Natural killer cell (primary cell): ENCODE results near the gene NRXN3. TPM values are rescaled to one million over a fixed set of nuclear protein-coding genes. Genes with fewer than 3 reads are reported as not detected.

Experiments used
- ATAC-seq, 3 donors: fragments of 150-1000 bp in 2 of 3; fragments of 200-7000 bp in 1 of 3; cut with Tn5 transposase; 1 replicate in 1 of 3; 2 replicates in 2 of 3; pipeline ENCODE4 v1.10.0; 2021; ENCODE audit warnings: mild to moderate bottlenecking in 2 of 3, moderate library complexity in 2 of 3
- DNase-seq, 2 donors: peaks; one replicate each; pipeline versions ENCODE4 v3.0.0 to v3.0.0-alpha.2; 2013 to 2021; ENCODE audit warnings: mixed read lengths in 1 of 2
- H3K27ac ChIP-seq: one replicate; pipeline ENCODE4 v1.5.1; 2013; ENCODE audit warnings: mild to moderate bottlenecking, low read length
- H3K27me3 ChIP-seq: one replicate; pipeline ENCODE4 v1.6.1; 2013; ENCODE audit warnings: low read length; ENCODE audit not compliant: control insufficient read depth, insufficient read depth
- H3K36me3 ChIP-seq: one replicate; pipeline ENCODE4 v1.6.1; 2013; ENCODE audit warnings: low read length; ENCODE audit not compliant: control insufficient read depth, insufficient read depth
- H3K4me1 ChIP-seq: one replicate; pipeline ENCODE4 v1.6.1; 2013; ENCODE audit warnings: low read length; ENCODE audit not compliant: control insufficient read depth, insufficient read depth
- H3K4me3 ChIP-seq: one replicate; pipeline ENCODE4 v1.5.1; 2013; ENCODE audit warnings: low read length
- H3K9me3 ChIP-seq: one replicate; pipeline ENCODE4 v1.6.1; 2013; ENCODE audit warnings: low read length; ENCODE audit not compliant: control insufficient read depth, insufficient read depth
- H3K27ac Mint-ChIP-seq, 2 donors: one replicate each; pipeline ENCODE4 v1.8.0; 2022; ENCODE audit warnings: mild to moderate bottlenecking in 2 of 2, mixed read lengths in 2 of 2, moderate library complexity in 1 of 2
- H3K27me3 Mint-ChIP-seq, 2 donors: one replicate each; pipeline ENCODE4 v1.8.0; 2022; ENCODE audit warnings: low read depth in 2 of 2, mixed read lengths in 2 of 2
- H3K36me3 Mint-ChIP-seq: one replicate; pipeline ENCODE4 v1.8.0; 2022; ENCODE audit warnings: mixed read lengths
- H3K4me1 Mint-ChIP-seq, 2 donors: one replicate each; pipeline ENCODE4 v1.8.0; 2022; ENCODE audit warnings: mixed read lengths in 2 of 2
- H3K4me3 Mint-ChIP-seq: one replicate; pipeline ENCODE4 v1.8.0; 2022; ENCODE audit warnings: mild to moderate bottlenecking, moderate library complexity, mixed read lengths
- H3K9me3 Mint-ChIP-seq, 2 donors: one replicate each; pipeline ENCODE4 v1.8.0; 2022; ENCODE audit warnings: mixed read lengths in 2 of 2
- WGBS: methylation state at CpG from one replicate; pipeline ENCODE4 v1.1.7; 2013; ENCODE audit warnings: missing lambda C conversion rate; ENCODE audit not compliant: insufficient coverage; 5-methylcytosine and 5-hydroxymethylcytosine counted together
- intact Hi-C: fragments of 100-400 bp; cut with micrococcal nuclease; formaldehyde crosslinking; loops from one replicate; pipeline ENCODE4 v1.14.2; 2022
- total RNA-seq, 4 donors: library from RNA; stranded (reverse); fragments of 120-200 nt in 1 of 4; gene quantifications; one replicate each; pipeline versions ENCODE4 v1.2.3 to v1.2.4, GENCODE V29; 2013 to 2022
- TF ChIP-seq, protein P1 (sequence below): fragments of 200-600 bp; IDR thresholded peaks from one replicate; pipeline ENCODE4 v1.8.0; 2022; ENCODE audit warnings: antibody characterized with exemption

NRXN3 gene
- total RNA-seq, 3 donors from 2014 or later (not counting 1 experiment from before 2014, with no cell fraction given): not detected

DNA sequence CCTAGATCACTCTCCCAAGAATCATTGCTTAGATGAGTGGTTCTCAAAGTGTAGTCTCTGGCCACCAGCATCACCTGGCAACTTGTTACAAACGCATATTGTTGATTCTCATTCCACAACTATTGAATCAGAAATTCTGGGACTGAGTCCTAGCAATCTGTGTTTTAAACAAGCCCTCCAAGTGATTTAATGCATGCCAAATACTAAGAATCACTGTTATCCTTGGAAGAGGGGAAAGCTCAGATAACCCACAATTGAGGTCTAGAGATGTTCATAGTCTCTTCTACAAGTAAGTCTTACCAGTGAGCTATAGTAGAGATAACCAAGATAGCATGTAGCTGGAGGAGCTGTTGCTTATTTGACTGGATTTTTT, 1374.5 kb downstream of the NRXN3 start:
- TF ChIP-seq, protein P1, sequence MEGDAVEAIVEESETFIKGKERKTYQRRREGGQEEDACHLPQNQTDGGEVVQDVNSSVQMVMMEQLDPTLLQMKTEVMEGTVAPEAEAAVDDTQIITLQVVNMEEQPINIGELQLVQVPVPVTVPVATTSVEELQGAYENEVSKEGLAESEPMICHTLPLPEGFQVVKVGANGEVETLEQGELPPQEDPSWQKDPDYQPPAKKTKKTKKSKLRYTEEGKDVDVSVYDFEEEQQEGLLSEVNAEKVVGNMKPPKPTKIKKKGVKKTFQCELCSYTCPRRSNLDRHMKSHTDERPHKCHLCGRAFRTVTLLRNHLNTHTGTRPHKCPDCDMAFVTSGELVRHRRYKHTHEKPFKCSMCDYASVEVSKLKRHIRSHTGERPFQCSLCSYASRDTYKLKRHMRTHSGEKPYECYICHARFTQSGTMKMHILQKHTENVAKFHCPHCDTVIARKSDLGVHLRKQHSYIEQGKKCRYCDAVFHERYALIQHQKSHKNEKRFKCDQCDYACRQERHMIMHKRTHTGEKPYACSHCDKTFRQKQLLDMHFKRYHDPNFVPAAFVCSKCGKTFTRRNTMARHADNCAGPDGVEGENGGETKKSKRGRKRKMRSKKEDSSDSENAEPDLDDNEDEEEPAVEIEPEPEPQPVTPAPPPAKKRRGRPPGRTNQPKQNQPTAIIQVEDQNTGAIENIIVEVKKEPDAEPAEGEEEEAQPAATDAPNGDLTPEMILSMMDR: no peak
- H3K4me3 ChIP-seq: no peak overlapping the region
- ATAC-seq: no peak
- intact Hi-C loops: no loop called here
- H3K36me3 ChIP-seq: no peaks in the 10 kb centered on the region
- Mint-ChIP-seq H3K9me3 (peaks cover 13 to 16% of the 10 kb centered on the region in 2 donors), H3K4me1 (no peaks in the 10 kb centered on the region), H3K4me3 (no peak overlapping the region), H3K27ac (no peak overlapping the region), H3K36me3 (no peaks in the 10 kb centered on the region), H3K27me3 (no peaks in the 10 kb centered on the region)
- WGBS: 77% methylated on average over 1 of the region's 1 CpG
- no peaks in the 10 kb centered on the region for H3K9me3 ChIP-seq
- no peaks in the 10 kb centered on the region for H3K4me1 ChIP-seq
- no peak overlapping the region for H3K27ac ChIP-seq
- DNase-seq: no peak
- H3K27me3 ChIP-seq: no peaks in the 10 kb centered on the region

DNA sequence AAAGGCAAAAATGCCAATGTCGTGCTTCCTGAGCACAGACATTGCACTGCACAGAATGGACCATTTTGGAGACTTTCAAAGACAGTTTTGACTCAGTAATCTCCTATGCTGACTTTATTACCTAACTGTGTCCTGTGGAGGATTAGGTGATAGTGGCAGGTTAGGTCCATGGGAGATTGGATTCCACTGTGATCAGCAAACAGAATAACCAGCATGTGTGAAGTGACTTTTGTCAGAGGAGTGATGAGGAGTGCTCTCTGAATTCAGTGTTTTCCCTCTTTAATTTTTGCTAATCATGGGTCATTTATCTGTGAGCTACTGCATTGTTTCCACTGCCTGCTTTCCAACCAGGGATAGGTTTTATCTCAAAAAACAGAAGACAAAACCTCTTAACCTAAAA, 1378.7 kb downstream of the NRXN3 start:
- intact Hi-C loops: no loop called here
- Histone ChIP-seq H3K4me1 (no peaks in the 10 kb centered on the region), H3K4me3 (no peak overlapping the region), H3K27ac (no peak overlapping the region), H3K27me3 (no peaks in the 10 kb centered on the region), H3K9me3 (no peaks in the 10 kb centered on the region), H3K36me3 (no peaks in the 10 kb centered on the region)
- Mint-ChIP-seq H3K36me3 (no peaks in the 10 kb centered on the region), H3K4me1 (no peaks in the 10 kb centered on the region), H3K4me3 (no peak overlapping the region), H3K27ac (no peak overlapping the region), H3K27me3 (no peaks in the 10 kb centered on the region), H3K9me3 (peaks cover 8 to 13% of the 10 kb centered on the region in 2 donors)
- ATAC-seq: no peak
- 57% methylated on average over 1 of the region's 1 CpG for WGBS
- TF ChIP-seq, protein P1: no peak
- DNase-seq: no peak

- TF ChIP-seq, protein P1: no peak
Observed at GRCh38 chr14:79549515-79549914, 1379.3 kb downstream of the NRXN3 start.

GRCh38 chr14:79551523-79551922, 1381.3 kb downstream of the NRXN3 start:
- TF ChIP-seq, protein P1: no peak
- Mint-ChIP-seq H3K4me1 (no peaks in the 10 kb centered on the region), H3K27ac (no peak overlapping the region), H3K36me3 (no peaks in the 10 kb centered on the region), H3K4me3 (no peak overlapping the region), H3K9me3 (peaks cover 6 to 8% of the 10 kb centered on the region in 2 donors), H3K27me3 (no peaks in the 10 kb centered on the region)
- ATAC-seq: no peak
- H3K36me3 ChIP-seq: no peaks in the 10 kb centered on the region
- no peaks in the 10 kb centered on the region for H3K4me1 ChIP-seq
- 65% methylated on average over 4 of the region's 4 CpGs for WGBS
- DNase-seq: no peak
- no peaks in the 10 kb centered on the region for H3K9me3 ChIP-seq
- intact Hi-C loops: no loop called here
- no peaks in the 10 kb centered on the region for H3K27me3 ChIP-seq
- H3K27ac ChIP-seq: no peak overlapping the region
- no peak overlapping the region for H3K4me3 ChIP-seq

More at GRCh38 chr14:79549515-79549914, 1379.3 kb downstream of the NRXN3 start:
- Mint-ChIP-seq H3K27me3 (no peaks in the 10 kb centered on the region), H3K36me3 (no peaks in the 10 kb centered on the region), H3K9me3 (peaks cover 8 to 10% of the 10 kb centered on the region in 2 donors), H3K4me1 (no peaks in the 10 kb centered on the region), H3K4me3 (no peak overlapping the region), H3K27ac (no peak overlapping the region)
- DNase-seq (no peak), ATAC-seq (no peak)
- Histone ChIP-seq H3K9me3 (no peaks in the 10 kb centered on the region), H3K27me3 (no peaks in the 10 kb centered on the region), H3K27ac (no peak overlapping the region), H3K36me3 (no peaks in the 10 kb centered on the region), H3K4me1 (no peaks in the 10 kb centered on the region), H3K4me3 (no peak overlapping the region)
- WGBS: 82% methylated on average over 5 of the region's 5 CpGs
- intact Hi-C loops: no loop called here
